ENCODE measurements around the gene PNRC1.

DNA sequence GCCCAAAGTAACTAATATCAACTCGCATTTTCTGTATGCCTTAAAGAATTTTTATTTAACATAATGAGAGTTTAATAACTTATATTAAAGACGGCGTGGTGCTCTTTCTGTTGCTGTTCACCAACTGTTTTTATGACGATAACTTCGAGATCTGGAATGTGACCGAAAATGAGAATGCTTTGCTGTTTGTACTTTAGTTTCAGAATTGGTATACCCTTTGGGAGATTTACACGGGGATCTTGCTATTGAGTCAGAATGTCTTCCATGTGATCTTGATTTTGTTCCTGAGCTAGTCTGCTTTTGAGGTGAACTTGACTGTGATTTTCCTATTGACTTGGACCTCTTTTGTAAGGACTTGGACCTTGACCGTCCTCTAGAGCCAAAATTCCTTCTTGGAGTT is 17.9 kb downstream of the PNRC1 start:
- TF ChIP-seq, protein P1, sequence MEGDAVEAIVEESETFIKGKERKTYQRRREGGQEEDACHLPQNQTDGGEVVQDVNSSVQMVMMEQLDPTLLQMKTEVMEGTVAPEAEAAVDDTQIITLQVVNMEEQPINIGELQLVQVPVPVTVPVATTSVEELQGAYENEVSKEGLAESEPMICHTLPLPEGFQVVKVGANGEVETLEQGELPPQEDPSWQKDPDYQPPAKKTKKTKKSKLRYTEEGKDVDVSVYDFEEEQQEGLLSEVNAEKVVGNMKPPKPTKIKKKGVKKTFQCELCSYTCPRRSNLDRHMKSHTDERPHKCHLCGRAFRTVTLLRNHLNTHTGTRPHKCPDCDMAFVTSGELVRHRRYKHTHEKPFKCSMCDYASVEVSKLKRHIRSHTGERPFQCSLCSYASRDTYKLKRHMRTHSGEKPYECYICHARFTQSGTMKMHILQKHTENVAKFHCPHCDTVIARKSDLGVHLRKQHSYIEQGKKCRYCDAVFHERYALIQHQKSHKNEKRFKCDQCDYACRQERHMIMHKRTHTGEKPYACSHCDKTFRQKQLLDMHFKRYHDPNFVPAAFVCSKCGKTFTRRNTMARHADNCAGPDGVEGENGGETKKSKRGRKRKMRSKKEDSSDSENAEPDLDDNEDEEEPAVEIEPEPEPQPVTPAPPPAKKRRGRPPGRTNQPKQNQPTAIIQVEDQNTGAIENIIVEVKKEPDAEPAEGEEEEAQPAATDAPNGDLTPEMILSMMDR (IDR thresholded peaks at IDR 0.05): no peak
- TF ChIP-seq POLR2A (IDR thresholded peaks at IDR 0.05): no peak

Measured in testis (tissue), 2 donors.